NCI-H446 (cell line): ENCODE results near the gene ZNF282.
"Not testable (repeated sequence)": the region's sequence is repeated elsewhere in the genome, so short reads cannot be mapped to it uniquely, and the experiment has no call there.

Source experiments
- DNase-seq, 2 experiments: peaks; one replicate each; lab custom pipeline; 2025; lab: John Stamatoyannopoulos, UW

ZNF282 gene

DNA sequence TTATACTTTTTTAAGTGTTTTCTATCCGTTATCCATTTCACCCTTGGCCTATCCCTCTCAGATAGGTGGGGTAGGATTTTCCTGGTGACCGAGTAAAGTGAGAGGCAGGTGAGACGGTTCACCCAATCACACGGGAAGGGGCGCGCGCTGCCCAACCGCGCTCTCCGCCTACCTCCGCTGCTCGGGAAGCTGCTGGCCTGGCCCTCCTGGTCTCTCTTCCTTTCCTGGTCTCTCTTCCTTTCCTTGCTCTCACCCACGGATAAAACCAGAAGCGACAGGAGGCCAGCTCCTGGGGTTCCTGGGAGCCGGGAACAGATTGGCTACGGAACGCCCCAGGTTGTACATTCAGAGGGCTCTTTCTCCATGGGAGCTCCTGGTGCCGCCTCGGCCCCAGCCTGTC, 29.8 kb downstream of the ZNF282 start:
- no peak for DNase-seq

DNA sequence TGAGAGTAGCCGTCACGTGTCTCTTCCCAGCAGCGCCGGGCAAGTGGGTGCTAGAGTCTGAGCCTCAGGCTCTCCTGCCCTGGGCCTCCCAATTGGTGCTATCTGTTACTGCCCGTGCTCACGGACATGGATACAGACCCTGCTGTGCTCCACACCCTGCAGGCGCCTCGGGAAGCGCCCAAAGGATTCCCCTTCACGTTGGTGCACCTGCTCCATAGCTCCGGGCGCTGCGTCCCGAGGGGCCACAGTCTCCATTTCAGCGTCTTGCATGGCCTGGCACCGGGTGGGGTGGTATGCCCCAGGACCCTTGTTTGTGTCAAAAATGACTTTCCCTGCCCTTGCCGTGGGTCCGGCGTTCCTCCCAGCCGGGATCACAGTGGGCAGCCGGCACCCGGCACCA, 30.3 kb downstream of the ZNF282 start:
- no peak for DNase-seq

DNA sequence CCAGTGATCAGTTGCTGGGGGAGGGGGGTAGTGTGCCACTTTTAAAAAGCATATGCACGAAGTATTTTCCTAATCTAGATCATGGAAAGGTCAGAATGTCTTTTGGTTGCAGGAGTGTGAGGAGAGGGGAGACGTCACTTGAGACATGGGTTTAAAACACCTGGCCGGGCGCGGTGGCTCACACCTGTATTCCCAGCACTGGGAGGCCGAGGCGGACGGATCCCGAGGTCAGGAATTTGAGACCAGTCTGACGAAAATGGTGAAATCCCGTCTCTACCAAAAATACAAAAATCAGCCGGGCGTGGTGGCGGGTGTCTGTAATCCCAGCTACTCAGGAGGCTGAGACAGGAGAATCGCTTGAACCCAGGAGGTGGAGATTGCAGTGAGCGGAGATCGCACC, 31.0 kb downstream of the ZNF282 start:
- not testable (repeated sequence) for DNase-seq

DNA sequence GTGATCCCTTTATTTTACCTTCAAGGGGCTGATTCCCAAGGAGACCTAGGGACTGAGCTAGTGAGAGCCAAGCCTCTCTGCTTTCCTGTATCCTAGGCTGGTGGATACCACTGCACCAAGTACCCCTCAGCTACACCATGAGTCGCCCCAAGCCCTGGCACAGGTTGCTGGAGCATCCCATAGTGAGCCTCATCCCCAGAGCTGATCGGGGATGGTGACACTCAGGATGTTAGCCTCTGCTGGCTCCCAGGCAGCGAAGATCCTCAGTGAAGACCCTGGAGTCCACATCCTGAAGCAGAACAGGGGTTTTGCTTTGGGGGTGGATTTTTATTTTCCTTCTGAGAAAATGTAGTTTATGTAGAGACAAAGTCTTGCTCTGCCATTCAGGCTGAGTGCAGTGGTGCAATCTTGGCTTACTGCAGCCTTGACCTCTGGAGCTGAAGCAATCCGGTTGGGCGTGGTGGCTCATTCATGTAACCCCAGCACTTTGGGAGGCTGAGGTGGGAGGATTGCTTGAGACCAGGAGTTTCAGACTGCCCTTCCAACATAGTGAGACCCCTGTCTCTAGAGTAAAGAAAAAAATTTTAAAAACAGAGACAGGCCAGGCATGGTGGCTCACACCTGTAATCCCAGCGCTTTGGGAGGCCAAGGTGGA, 31.6 kb downstream of the ZNF282 start:
- DNase-seq = no peak

DNA sequence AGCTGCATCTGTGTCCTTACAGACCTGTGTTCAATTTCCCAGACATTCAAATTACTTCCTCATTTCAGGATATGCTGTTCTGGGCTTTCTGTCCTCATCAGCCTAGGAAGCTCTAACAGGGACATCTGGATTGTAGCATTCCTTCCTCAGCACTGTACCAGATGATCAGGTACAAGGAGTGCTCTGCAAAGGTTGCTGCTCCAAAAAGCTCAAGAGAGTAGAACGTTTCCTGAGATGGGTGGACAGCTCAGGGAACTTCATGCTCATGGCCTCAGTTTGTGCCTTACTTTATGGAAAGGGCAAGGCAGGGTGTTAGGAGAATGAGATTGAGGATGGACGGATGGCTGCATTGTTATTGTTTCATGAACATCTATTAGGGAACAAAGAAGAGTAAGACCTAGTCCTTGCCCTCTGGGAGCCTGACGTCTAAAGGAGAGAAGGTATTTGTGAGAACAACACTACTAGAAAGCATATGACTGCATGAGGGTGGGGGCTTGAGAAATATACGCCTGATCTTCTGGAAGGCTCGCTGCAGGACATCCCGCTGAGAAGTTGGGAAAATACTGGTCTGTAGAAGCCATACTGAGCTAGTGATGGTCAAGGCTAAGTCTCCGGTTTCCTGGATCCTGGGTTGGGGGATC, 33.6 kb downstream of the ZNF282 start:
- DNase-seq = no peak

DNA sequence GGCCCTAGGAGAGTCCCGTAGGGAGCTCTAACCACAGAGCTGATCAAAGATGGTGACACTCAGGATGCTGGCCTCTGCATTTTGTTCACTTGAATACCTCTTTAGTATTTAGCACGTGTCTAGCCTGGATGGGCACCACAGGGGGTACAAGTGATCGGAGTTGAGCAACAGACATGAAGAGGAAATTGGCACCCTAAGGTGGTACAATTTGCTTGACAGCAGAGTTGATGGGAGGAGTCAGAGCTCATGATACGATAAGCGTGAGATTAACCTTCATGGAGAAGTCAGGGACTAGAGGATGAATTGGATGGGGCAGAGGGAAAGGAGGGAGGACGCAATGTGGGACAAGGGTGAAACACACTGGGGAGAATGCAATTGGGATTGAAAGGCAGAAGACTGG, 34.2 kb downstream of the ZNF282 start:
- DNase-seq = no peak

DNA sequence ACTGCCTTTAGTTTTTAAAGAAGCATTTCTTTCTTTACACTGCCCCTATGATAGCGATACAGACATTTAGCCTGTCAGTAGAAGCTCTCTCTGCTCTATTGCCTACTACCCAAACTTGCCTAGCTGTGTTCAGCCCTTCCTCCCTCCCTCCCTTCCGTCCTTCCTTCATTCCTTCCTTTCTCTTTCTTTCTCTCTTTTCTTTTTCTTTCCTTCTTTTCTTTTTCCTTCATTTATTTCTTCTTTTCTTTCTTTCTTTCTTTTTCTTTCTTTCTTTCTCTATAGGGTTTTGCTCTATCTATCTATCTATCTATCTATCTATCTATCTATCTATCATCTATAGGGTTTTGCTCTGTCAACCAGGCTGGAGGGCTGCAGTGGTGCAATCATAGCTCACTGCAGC, 37.0 kb downstream of the ZNF282 start:
- no peak for DNase-seq

DNA sequence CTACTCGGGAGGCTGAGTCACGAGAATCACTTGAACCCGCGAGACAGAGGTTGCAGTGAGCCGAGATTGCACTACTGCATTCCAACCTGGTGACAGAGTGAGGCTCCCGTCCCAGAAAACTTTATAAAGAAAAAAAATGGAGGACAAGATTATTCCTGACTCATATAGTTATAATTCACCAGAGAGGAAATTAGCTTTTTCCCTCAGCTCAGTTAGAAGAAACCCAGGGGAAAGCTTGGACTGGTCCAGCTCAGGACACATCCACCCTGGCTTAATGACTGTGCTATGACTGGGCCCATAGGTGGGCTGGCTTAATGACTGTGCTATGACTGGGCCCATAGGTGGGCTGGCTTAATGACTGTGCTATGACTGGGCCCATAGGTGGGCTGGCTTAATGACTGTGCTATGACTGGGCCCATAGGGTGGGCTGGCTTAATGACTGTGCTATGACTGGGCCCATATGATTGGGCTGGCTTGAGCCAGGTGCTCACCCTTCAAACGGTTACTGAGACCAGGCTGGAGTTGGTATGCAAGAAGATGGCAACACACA, 38.4 kb downstream of the ZNF282 start:
- DNase-seq = not testable (repeated sequence)

DNA sequence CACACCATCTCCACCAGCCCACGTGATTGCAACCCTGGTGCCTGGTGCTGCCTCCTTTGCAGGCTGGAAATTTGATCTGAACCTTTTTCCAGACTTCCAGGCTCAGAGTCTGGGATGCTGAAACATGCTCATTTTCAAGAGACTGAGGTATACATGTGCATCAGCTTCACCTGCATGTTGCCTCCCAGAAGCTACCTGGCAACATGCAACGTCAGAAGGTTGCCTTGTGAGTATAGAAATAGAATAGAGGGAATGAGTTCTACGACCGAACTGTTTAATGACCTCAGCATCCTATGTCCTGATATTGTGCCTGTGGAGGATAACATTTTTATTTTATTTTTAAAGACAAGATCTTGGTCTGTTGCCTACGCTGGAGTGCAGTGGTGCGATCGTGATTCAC, 42.2 kb downstream of the ZNF282 start:
- no peak for DNase-seq

DNA sequence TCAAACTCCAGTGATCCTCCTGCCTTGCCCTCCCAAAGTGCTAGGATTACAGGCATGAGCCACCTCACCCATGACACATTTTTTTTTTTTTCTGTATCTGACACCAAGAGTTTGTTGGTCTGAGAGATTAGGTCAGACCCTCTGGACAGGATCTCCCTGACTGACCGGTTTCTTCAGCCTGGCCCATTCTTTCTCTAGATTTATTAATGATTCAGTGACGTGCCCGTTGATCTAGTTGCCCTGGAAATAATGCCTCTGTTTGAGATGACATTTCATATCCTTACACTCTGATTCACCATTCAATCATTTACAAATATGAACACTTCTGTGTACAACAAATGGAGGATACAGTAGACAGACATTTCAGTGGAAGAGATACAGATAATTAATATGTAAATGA, 42.7 kb downstream of the ZNF282 start:
- no peak for DNase-seq

DNA sequence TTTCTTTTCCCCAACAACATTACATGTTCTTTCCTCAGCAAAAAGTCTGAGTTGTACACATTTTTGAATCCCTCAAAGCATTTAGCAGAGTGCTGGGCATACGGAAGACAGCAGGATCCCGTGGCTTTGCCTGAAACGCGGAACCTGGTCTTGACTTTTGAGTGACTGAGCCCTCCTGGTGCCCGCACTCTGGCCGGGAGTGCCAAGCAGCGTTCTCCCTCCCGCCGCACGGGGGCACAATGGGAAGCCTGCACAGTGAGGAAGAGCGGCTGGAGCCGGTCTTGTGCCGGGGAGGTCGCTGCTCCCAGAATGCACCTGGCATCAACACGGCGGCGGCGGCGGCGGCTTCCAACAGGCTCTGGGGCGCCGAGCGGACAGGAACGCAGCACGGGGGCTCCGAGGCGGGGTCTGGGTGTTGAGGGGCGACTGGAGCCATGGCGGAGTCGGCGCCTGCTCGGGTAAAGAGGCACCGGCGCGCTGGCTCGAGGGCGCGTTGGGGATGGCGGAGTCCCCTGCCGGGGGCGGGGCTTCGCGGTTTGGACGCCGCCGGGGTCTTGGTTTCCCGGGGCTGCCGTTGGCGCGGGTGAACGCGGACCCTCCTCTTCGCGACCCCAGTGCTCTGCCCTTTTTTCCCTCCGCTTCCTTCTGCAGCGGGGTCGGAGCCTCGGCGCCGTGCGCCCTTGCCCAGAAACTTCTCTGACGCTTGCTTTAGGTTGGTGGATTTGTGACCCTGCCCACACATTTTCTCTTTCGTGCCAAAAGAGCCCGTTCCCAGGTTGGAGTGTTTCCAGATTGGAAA, 44.2 kb downstream of the ZNF282 start, which contains the start of gene ZNF212:
TSS of gene ZNF212 (plus strand) at position 307 of the 799 bp plus-strand sequence. CDS start at position 435, 128 bp downstream.
- peak; percentile 65 to 89 for DNase-seq

DNA sequence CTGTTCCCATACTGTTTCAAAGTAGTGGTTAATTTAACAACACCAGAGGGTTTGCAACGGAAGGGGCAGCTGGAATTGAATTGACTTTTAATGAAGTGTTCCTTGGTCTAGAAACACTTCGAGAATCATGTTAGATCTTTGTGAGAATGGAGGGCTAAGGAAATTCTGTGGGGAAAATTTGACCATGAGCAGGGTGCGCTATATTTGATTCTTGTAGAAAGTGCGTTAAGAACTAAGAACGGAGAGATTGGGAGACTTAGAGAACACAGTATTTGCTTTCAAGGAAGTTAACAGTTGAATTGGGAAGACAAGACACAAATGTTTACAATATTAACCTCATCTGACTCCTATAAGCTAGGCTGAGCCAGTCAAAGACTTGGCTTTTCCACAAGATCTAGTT, 45.3 kb downstream of the ZNF282 start:
- no peak for DNase-seq

DNA sequence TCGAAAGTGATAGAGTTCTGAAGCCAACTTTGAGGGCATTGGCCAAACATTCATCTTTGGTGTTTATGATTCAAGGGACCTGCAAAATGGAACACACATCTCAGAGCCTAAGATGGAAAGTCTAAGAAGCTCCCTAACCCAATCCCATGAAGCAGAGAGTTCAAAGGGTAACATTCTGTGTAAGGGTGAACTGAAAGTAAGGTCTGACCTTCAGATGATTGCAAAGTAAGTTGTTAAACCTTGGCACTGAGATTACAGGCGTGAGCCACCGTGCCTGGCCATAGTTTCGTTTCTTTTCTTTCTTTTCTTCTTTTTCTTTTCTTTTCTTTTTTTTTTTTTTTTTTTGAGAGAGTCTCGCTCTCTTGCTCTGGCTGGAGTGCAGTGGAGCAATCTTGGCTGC, 46.4 kb downstream of the ZNF282 start:
- DNase-seq = no peak

DNA sequence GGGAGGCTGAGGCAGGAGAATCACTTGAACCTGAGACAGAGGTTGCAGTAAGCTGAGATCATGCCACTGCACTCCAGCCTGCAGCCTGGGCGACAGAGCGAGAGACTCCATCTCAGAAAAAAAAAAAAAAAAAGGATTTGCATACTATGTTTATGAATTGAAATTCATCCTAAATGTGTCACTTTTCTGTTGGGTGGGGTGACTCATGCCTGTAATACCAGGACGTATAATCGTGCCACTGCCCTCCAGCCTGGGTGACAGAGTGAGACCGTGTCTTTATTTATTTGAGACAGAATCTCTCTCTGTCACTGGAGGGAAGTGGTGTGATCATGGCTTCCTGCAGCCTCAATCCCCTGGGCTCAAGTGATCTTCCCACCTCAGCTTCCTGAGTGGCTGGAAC, 49.9 kb downstream of the ZNF282 start:
- no peak for DNase-seq

DNA sequence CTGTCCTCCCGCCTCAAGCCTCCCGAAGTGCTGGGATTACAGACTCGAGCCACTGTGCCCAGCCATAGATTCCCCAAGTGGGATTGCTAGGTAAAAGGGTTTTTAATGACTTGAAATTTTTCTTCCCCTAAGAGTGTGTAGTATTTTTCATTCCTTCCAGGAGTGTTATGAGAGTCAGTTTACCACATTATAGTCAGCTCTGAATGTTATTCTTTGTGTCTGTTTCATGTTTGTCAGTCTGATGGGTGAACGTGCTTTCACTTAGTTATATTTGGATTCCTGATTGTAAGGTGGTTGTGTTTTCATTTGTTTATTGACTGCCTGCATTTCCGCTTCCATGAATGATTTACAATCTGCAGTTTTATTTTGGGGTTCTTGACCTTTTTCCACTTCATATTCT, 50.4 kb downstream of the ZNF282 start:
- no peak for DNase-seq

DNA sequence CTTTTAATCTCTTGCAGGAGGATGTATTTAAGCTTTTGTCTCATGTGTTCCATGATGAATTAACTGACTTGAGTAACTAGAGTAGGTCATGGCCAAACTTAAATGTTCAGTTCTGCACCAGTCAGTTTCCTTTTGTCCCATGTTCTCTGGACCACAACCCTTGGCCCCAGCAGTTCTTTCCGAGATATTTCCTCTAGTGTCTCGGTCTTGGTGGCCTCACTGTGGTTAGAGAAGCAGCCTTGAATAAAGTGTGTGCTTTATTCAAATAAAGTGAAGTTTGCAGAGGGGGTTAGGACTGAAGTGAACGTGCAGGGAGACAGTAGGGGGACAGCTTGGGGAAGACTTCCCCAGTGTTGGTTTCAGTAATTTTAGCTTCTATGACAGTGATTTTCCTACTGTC, 53.4 kb downstream of the ZNF282 start:
- DNase-seq = no peak

DNA sequence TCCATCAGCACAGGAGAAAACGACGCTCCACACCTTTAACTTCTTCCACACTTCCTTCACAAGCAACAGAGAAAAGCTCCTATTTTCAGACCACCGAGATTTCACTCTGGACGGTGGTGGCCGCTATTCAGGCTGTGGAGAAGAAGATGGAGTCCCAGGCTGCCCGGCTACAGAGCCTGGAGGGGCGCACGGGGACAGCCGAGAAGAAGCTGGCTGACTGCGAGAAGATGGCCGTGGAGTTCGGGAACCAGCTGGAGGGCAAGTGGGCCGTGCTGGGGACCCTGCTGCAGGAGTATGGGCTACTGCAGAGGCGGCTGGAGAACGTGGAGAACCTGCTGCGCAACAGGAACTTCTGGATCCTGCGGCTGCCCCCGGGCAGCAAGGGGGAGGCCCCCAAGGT, 54.8 kb downstream of the ZNF282 start:
- not testable (repeated sequence) for DNase-seq

DNA sequence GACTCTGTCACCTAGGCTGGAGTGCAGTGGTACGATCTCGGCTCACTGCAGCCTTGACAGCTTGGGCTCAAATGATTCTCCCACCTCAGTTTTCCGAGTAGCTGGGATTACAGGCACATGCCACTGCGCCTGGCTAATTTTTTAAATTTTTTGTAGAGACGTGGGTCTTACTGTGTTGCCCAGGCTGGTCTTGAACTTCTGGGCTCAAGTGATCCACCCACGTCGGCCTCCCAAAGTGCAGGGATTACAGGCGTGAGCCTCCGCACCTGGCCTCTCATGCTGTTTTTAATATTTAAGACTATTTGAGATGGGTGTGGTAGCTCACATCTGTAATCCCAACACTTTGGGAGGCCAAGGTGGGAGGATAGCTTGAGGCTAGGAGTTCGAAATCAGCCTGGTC, 56.2 kb downstream of the ZNF282 start:
- DNase-seq = not testable (repeated sequence)

DNA sequence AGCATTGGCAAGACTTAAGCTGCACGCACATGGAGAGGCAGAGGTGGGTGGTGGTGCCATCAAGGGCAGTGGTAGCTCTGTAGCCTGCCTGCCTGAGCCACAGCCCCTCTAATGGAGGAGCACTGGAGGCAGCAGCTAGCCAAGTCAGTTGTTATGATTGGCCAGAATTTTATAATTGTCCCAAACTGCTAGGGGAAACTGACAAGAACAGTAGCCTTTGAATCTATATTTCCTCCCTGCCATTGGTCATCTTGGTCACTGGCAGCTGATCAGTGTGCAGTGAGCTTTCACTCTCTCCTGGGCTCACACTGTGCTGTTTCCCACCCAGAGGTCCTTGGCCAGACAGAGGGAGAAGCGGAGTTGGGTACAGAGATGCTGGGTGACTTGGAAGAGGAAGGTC, 57.0 kb downstream of the ZNF282 start:
- DNase-seq = no peak

DNA sequence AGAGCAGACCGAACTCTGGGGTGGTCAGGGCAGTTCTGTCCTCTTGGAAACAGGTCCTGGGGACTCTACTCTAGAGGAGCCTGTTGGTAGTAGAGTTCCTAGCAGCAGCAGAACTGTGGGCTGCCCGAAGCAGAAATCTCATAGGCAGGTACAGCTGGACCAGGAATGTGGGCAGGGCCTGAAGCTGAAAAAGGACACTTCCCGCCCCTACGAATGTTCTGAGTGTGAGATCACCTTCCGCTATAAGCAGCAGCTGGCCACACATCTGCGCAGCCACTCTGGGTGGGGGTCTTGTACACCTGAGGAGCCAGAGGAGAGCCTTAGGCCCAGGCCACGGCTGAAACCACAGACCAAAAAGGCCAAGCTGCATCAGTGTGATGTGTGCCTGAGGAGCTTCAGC, 58.3 kb downstream of the ZNF282 start:
- no peak for DNase-seq

DNA sequence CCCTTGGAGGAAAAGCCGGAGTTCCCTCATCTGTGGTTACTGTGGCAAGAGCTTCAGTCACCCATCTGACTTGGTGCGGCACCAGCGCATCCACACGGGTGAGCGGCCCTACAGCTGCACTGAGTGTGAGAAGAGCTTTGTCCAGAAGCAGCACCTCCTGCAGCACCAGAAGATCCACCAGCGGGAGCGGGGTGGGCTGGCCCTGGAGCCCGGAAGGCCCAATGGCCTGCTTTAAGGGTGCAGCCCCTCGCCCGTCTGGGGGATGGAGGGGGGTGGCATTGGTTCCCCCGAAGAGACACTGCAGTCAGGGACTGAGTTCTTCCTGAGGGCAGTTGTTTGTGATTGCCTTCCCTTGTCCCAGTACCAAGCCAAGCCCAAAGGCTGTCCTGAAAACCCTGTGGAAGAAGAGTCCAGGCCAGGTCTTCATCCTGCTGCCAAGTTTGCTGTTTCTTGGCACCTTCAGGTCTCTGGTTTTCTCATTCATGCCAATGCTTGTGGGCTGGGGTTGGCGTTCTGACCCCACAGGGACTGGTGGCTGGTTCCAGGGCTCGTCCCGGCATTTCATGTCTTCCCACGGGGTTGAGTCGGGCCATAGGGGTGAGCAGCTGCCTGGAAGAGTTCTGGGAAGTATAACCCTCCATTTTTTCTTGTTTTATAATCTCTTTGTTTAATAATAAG, 59.0 kb downstream of the ZNF282 start:
- DNase-seq = no peak

DNA sequence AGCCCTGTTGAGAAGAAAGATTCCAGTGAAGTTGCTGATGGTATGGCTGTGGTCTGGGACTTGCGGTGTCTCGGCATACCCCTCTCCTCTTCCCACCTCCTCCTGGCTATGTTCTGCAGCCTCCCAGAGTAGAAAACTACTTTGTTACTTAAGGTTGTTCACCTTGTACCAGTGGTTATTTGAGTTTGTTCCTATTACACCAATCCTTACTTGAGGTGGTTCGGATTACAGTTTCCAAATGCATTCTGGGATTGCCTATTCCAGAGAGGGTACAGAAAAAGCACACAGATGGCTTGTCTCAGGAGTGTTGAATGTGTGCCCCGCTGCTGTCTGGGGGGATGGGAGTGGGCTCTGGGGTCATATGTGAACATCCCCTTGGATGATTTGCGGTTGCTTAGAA, 59.8 kb downstream of the ZNF282 start:
- DNase-seq = no peak
